Measurements from ENCODE around the gene SLC22A12. TPM values are rescaled to one million over a fixed set of nuclear protein-coding genes. Genes with fewer than 3 reads are reported as not detected.

Gene SLC22A12
- total and polyA plus RNA-seq, 2 of the 8 experiments (the other 6 are each of a cell fraction or from before 2014, with no cell fraction given) = not detected

- FAIRE-seq = no peak
- Histone ChIP-seq H3K4me1 (replicated peaks in 1 of 4; ENCODE audit: control insufficient read depth in 3 of 4, insufficient read depth in 4 of 4, low read length in 3 of 4) (peaks cover 0 to 26% (median 18%) of the 10 kb centered on the region in 4 experiments; a peak in 6 of 7 replicates), H3K23me2 (ENCODE audit: low read depth, low read length) (peaks cover 4% of the 10 kb centered on the region; the same call in 1 of the 2 replicates), H2BK120ac (replicated peaks; ENCODE audit: low read depth, low read length) (peak overlapping the region; percentile 73), H3K79me1 (ENCODE audit: low read depth, low read length) (no peaks in the 10 kb centered on the region), H3K79me2 (ENCODE audit: control insufficient read depth in 1 of 2, insufficient read depth in 2 of 2, low read length in 2 of 2) (no peaks in the 10 kb centered on the region), H4K5ac (ENCODE audit: insufficient read length, low read depth, low read length) (no peak overlapping the region), H2BK20ac (ENCODE audit: low read length) (peak overlapping the region; percentile 100; the same call in 1 of the 2 replicates), H4K8ac (ENCODE audit: extremely low read depth, insufficient read depth, low read length) (peak overlapping the region; percentile 42; the same call in 1 of the 2 replicates), H3K9me3 (ENCODE audit: insufficient read depth in 2 of 2, low read depth in 1 of 2, low read length in 1 of 2) (no peaks in the 10 kb centered on the region), H3K4me3 (ENCODE audit: extremely low read depth in 1 of 4, insufficient read depth in 2 of 4, low read depth in 3 of 4, low read length in 4 of 4) (no peak overlapping the region), H3K18ac (ENCODE audit: extremely low read depth, low read length) (peak overlapping the region; percentile 97), H2AFZ (ENCODE audit: low read length) (0 out of 2 replicates have a peak overlapping the region, but pooled peaks have one; percentile 56), H3K4me2 (ENCODE audit: insufficient read depth in 1 of 2, low read depth in 2 of 2, low read length in 2 of 2) (no peak overlapping the region; a peak in 1 of 4 replicates), H2BK5ac (ENCODE audit: low read depth, low read length) (peak overlapping the region; percentile 97; the same call in 1 of the 2 replicates), H2BK15ac (ENCODE audit: low read length) (peak overlapping the region; percentile 88; the same call in 1 of the 2 replicates), H2BK12ac (ENCODE audit: low read depth, low read length) (peak overlapping the region; percentile 100; the same call in 1 of the 2 replicates), H3K56ac (replicated peaks; ENCODE audit: insufficient read length, low read depth, low read length) (no peak overlapping the region), H4K20me1 (replicated peaks in 1 of 2; ENCODE audit: control insufficient read depth in 1 of 2, insufficient read depth in 2 of 2, low read length in 2 of 2) (peaks cover 0 to 3% of the 10 kb centered on the region in 2 experiments), H4K91ac (replicated peaks; ENCODE audit: insufficient read length, low read length) (peak overlapping the region; percentile 98), H3K4ac (replicated peaks; ENCODE audit: insufficient read length, low read depth, low read length) (peak overlapping the region; percentile 92), H3K23ac (ENCODE audit: insufficient read length) (no peak overlapping the region), H3K36me3 (ENCODE audit: control insufficient read depth in 2 of 4, insufficient read depth in 4 of 4, low read length in 3 of 4) (no peaks in the 10 kb centered on the region), H3K27ac (ENCODE audit: low read depth, low read length) (no peak overlapping the region), H3K14ac (ENCODE audit: insufficient read length) (no peak overlapping the region), H3K9ac (replicated peaks in 1 of 4; ENCODE audit: extremely low read depth in 1 of 4, low read depth in 3 of 4, low read length in 3 of 4) (no peak overlapping the region), H2AK5ac (ENCODE audit: low read depth, low read length) (peak overlapping the region; percentile 83; the same call in 1 of the 2 replicates), H3K27me3 (replicated peaks in 1 of 4; ENCODE audit: control insufficient read depth in 3 of 4, extremely low read depth in 1 of 4, insufficient read depth in 3 of 4, low read length in 3 of 4) (no peaks in the 10 kb centered on the region; a peak in 3 of 7 replicates)
- ChIA-PET POLR2A (ENCODE audit: partially characterized antibody) (interaction anchor here (0.6 to 1.1 kb wide), 2 partner anchors 49 to 115 kb away, joined by 3 read pairs; no protein-coding TSS in a partner anchor), CTCF (ENCODE audit: partially characterized antibody) (interaction anchor here (0.6 to 3.8 kb wide), 13 partner anchors 13 to 256 kb away, joined by 3 to 62 read pairs (median 4); no protein-coding TSS in a partner anchor)
- WGBS, 2 experiments (ENCODE audit: extremely low coverage in 1 of 2, insufficient coverage in 1 of 2, insufficient read length in 1 of 2, insufficient replicate concordance in 2 of 2, low coverage in 1 of 2, low lambda C conversion rate in 2 of 2, missing lambda C conversion rate in 1 of 2) = 66% methylated on average over 13 of the region's 19 CpGs; no CpG with 5 or more reads in 1 of the 2 experiments
- TF ChIP-seq MAFK (IDR thresholded peaks at IDR 0.05; ENCODE audit: low read depth, low read length) = no peak
- TF ChIP-seq SP1 (IDR thresholded peaks at IDR 0.05; ENCODE audit: low read depth, low read length) = 0 out of 2 replicates have a peak, but pooled peaks have one; percentile 39
- no peak for TF ChIP-seq CEBPB (IDR thresholded peaks at IDR 0.05; ENCODE audit: low read depth, low read length)
- DNase-seq (ENCODE audit: low read depth in 1 of 2, low spot score in 2 of 2) = no peak
These were observed 31.5 kb upstream of the SLC22A12 start for GRCh38 chr11:64559351-64560138.

All from H1 (cell line).